Choroid plexus epithelial cell (primary cell): ENCODE results near the gene ZNF641.
A peak's percentile ranks its signal among the peaks of the same experiment; 100 is the strongest.

ENCODE experiments used
- DNase-seq: peaks from one replicate; pipeline ENCODE4 v3.0.0-alpha.2; 2010; ENCODE audit warnings: low read depth
- H3K4me3 ChIP-seq: 2 replicates; pipeline ENCODE4 v1.5.1; 2011; ENCODE audit warnings: low read depth, mild to moderate bottlenecking, control low read depth, low read length, moderate library complexity
- TF ChIP-seq, protein P1 (sequence below): conservative IDR thresholded peaks from 2 replicates; pipeline ENCODE4 v1.5.1; 2011; ENCODE audit warnings: low read depth, mild to moderate bottlenecking, control low read depth, inconsistent platforms, low read length, moderate library complexity

ZNF641 gene

DNA sequence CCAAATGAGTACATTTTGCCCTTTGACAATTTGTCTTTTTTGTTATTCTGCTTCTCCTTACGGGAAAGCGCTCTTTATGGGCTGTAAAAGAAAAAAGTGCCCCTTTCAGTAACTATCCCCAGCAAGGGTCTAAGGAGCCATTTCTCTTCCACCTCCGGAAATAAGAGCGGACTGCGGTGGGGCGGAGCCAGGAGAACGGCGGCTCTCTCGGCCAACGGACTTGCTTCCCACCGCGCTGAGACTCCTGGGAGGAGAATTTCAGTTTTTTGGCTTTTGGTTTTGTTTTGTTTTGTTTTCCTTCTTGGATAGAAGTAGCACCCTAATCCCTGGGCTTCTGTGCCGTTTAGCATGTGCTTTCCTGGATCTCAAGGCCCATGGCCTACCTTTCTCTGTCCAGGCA, 43.5 kb downstream of the ZNF641 start:
- TF ChIP-seq, protein P1, sequence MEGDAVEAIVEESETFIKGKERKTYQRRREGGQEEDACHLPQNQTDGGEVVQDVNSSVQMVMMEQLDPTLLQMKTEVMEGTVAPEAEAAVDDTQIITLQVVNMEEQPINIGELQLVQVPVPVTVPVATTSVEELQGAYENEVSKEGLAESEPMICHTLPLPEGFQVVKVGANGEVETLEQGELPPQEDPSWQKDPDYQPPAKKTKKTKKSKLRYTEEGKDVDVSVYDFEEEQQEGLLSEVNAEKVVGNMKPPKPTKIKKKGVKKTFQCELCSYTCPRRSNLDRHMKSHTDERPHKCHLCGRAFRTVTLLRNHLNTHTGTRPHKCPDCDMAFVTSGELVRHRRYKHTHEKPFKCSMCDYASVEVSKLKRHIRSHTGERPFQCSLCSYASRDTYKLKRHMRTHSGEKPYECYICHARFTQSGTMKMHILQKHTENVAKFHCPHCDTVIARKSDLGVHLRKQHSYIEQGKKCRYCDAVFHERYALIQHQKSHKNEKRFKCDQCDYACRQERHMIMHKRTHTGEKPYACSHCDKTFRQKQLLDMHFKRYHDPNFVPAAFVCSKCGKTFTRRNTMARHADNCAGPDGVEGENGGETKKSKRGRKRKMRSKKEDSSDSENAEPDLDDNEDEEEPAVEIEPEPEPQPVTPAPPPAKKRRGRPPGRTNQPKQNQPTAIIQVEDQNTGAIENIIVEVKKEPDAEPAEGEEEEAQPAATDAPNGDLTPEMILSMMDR = no peak
- DNase-seq = no peak
- H3K4me3 ChIP-seq = no peak overlapping the region

DNA sequence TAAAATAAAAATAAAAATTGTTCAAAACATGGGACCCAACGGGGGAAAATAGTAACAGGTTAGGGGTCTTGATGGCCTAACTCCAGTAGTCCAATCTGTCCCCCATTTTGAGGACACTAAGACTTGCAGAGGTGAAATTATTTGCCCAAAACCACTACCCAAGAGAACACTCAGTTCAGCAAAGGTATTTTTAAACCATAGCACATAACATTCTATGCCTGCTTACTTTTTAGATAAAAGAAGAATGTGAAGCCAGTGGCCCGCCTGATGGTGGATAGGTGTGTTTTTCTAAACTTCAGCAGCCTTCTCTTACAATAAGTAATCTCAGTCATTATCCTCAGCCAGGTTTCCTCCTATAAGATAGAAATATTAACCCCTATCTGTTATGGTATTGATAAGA, 45.5 kb downstream of the ZNF641 start:
- TF ChIP-seq, protein P1 = no peak
- DNase-seq = no peak
- no peak overlapping the region for H3K4me3 ChIP-seq

DNA sequence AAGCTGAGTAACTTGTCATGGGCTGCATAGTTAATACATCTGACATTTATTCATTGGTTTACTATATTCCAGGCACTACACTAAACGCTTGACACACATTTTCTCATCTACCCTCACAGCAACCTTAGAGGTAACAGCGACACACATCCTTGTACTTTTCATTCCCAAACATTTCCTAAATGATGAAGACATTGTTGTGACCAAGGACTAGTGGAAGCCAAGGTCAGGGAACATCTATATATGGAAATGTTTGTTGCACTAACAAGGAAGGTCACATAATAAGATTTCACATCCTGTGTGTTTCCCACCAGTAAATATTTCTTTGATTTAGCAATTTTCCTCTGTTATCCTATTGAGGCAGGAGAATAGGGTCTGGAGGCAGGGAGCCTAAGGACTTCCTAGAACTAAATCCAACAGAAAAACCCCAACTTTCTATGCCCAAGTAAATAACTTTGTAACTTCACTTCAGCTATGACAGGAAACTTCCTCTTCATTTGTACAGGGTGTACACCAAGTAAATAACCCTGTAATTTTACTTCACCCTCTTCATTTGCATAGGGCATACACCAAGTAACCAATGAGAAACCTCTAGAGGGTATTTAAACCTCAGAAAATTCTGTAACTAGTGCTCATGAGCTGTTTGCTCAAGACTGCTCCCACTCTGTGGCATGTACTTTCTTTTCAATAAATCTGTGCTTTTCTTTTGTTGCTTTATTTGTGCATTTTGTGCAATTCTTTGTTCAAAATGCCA, 48.4 kb downstream of the ZNF641 start:
- no peak overlapping the region for H3K4me3 ChIP-seq
- TF ChIP-seq, protein P1 = no peak

DNA sequence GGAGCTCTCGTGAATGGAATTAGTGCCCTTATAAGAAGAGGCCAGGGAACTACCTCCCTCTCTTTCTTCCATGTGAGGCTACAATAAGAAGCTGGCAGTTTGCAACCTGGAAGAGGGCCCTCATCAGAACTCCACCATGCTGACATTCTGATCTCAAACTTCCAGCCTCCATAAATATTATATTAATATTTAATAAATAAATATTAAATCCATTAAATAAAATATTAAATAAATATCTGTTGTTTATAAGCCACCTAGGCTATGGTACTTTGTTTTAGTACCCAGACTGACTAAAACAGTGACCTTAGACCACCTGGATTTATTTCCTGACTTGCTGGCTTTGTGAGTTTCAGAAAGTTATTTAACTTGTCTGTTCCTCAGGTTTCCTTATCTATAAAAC, 49.9 kb downstream of the ZNF641 start:
- H3K4me3 ChIP-seq = no peak overlapping the region
- TF ChIP-seq, protein P1 = no peak
- no peak for DNase-seq

More for the DNA sequence above, 48.4 kb downstream of the ZNF641 start:
- no peak for DNase-seq

DNA sequence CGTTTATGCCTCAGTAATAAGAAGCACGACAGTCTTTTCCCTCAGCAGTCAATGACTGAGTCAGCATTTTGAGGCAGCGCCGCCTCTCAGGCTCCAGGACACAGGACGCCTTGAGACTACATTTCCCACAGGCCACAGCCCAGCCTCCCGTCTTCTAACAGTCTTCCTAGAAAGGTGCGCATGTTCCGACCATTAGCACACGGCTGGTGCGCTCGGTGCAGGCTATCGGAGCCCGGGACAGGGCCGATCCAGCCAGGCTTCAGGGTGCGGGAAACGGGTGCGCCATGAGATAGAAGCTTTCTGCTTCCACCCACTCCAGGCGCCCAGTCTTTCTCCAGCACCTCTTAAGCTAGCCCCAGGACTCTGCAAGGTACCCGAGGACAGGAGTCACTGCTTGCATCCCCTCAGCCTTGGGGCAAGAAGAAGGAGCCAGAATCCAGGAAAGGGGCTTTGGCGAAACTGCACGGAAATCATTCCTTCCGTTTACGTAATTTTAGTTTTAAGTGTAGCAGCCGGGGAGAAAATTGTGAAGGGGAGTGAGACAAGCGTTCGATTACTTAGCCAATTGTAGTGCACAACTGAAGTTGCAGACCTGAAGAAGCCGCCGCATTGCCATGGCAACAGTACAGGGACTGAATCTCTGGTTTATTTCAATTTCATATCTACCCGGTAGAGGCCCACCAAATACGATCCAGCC, 54.0 kb downstream of the ZNF641 start:
- TF ChIP-seq, protein P1 = peak; percentile 4
- H3K4me3 ChIP-seq = peak overlapping the region; percentile 63
- peak; percentile 86 for DNase-seq

DNA sequence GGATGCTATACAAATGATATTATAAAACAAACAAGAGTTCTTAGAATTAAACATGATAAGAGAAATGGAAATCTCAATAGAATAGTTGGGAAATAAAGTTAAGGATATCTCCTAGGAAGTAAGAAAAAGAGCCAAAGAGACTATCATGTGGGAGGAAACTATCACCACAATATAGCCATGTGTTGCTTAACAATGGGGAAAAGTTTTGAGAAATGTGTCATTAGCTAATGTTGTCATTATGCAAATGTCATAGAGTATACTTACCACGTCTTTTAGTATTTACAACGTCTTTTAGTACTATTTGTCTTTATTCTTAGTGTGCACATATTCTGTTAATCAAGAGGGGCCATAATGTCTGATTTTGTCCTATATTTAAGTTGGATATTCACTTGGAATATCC, 58.7 kb downstream of the ZNF641 start:
- TF ChIP-seq, protein P1 = no peak
- no peak for DNase-seq
- H3K4me3 ChIP-seq = no peak overlapping the region

DNA sequence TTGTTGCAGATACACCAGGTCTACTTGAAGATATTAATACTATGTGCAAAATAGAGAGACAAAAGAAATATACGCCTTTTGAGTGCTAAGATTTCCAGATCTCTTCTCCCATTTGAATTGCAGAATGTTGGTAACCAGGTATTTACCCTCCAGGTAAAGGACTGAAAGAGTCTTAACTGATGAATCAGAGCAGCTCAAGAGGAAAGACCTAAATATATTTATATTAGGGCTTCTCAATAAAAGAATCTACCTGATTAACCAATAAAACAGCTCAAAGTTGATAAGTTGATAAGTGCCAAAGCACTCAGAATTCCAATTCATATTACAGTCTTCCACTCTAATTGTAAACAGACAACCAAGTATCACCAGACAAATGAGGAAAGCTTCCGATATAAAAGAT, 59.2 kb downstream of the ZNF641 start:
- DNase-seq = no peak
- TF ChIP-seq, protein P1 = no peak
- no peak overlapping the region for H3K4me3 ChIP-seq
